Peyer's patch (tissue), 4 donors: ENCODE data around the gene SUMF2.

Experiments used
- CTCF ChIP-seq, 6 experiments: fragments of 450-650 bp in 4 of 6; fragments of 200-600 bp in 2 of 6; sonication (generic) in 1 of 6; IDR thresholded peaks; one replicate each; pipeline ENCODE4 v1.5.1; 2017 to 2019; ENCODE audit warnings: antibody characterized with exemption in 6 of 6, mild to moderate bottlenecking in 3 of 6, moderate library complexity in 1 of 6
- POLR2A ChIP-seq, 2 donors: fragments of 450-650 bp; IDR thresholded peaks; one replicate each; pipeline ENCODE4 v1.5.1; 2017; ENCODE audit warnings: antibody characterized with exemption in 2 of 2, mild to moderate bottlenecking in 2 of 2, moderate library complexity in 2 of 2

GRCh38 chr7:56124981-56125380 is 60.9 kb downstream of the SUMF2 start:
- TF ChIP-seq CTCF (IDR thresholded peaks at IDR 0.05) (no peak), POLR2A (IDR thresholded peaks at IDR 0.05) (no peak)
